Astrocyte (in vitro differentiated cells and primary cell): ENCODE measurements around the gene ADAMTSL2.

Experiments
- CTCF ChIP-seq: IDR thresholded peaks from 2 replicates; pipeline ENCODE4 v1.5.1; 2011; ENCODE audit warnings: low read depth, mild to moderate bottlenecking, inconsistent platforms, low read length, moderate library complexity; ENCODE audit not compliant: insufficient read depth
- EZH2 ChIP-seq: IDR thresholded peaks from 2 replicates; pipeline ENCODE4 v1.6.1; 2012; ENCODE audit warnings: mild to moderate bottlenecking, low read length, inconsistent platforms; ENCODE audit not compliant: insufficient read depth

GRCh38 chr9:133595910-133596309 lies 61.4 kb downstream of the ADAMTSL2 start:
- no peak for TF ChIP-seq CTCF
- no peak for TF ChIP-seq EZH2
